HAP-1 (cell line): ENCODE results near the gene ELP2.
"Not testable (repeated sequence)": the region's sequence is repeated elsewhere in the genome, so short reads cannot be mapped to it uniquely, and the experiment has no call there.

ENCODE experiments used
- DNase-seq, 2 experiments: peaks; one replicate each; pipeline ENCODE4 v3.0.0-alpha.2; 2016 to 2020; ENCODE audit warnings: low spot score in 2 of 2
- H3K27me3 ChIP-seq: fragments of 250-450 bp; sonication (Bioruptor Pico); 2 replicates; pipeline ENCODE4 v1.5.1; 2020; ENCODE audit warnings: low read depth, mild to moderate bottlenecking, moderate library complexity
- H3K36me3 ChIP-seq: fragments of 250-450 bp; sonication (Bioruptor Pico); replicated peaks from 2 replicates; pipeline ENCODE4 v1.5.1; 2020; ENCODE audit warnings: mild to moderate bottlenecking
- H3K4me1 ChIP-seq: fragments of 250-450 bp; sonication (Bioruptor Pico); 2 replicates; pipeline ENCODE4 v1.5.1; 2020; ENCODE audit warnings: mild to moderate bottlenecking
- H3K4me3 ChIP-seq: fragments of 250-450 bp; sonication (Bioruptor Pico); 2 replicates; pipeline ENCODE4 v1.5.1; 2020; ENCODE audit warnings: mild to moderate bottlenecking, moderate library complexity
- H3K9me3 ChIP-seq: fragments of 250-450 bp; sonication (Bioruptor Pico); 2 replicates; pipeline ENCODE4 v1.5.1; 2020; ENCODE audit warnings: mild to moderate bottlenecking, moderate library complexity
- in situ Hi-C: fragments of 300-500 bp; cut with MboI; formaldehyde crosslinking; loops from 3 replicates; pipeline ENCODE4 v1.14.3; 2020; ENCODE audit warnings: low sequenced_read_pairs, inconsistent platforms, mixed read lengths

The ELP2 gene

GRCh38 chr18:36104749-36105148 is 24.9 kb upstream of the ELP2 start:
- DNase-seq: no peak
- H3K27me3 ChIP-seq: no peaks in the 10 kb centered on the region
- peaks cover 7% of the 10 kb centered on the region; the same call in 1 of the 2 replicates for H3K36me3 ChIP-seq
- peaks cover 6% of the 10 kb centered on the region for H3K9me3 ChIP-seq
- in situ Hi-C loops: no loop called here
- no peaks in the 10 kb centered on the region for H3K4me1 ChIP-seq
- H3K4me3 ChIP-seq: no peak overlapping the region

GRCh38 chr18:36107477-36107876 is 22.2 kb upstream of the ELP2 start:
- no peak for DNase-seq
- in situ Hi-C loops: no loop called here
- no peaks in the 10 kb centered on the region for H3K27me3 ChIP-seq
- no peak overlapping the region for H3K4me3 ChIP-seq
- no peaks in the 10 kb centered on the region for H3K4me1 ChIP-seq
- H3K9me3 ChIP-seq: no peaks in the 10 kb centered on the region
- H3K36me3 ChIP-seq: peaks cover 19% of the 10 kb centered on the region

DNA sequence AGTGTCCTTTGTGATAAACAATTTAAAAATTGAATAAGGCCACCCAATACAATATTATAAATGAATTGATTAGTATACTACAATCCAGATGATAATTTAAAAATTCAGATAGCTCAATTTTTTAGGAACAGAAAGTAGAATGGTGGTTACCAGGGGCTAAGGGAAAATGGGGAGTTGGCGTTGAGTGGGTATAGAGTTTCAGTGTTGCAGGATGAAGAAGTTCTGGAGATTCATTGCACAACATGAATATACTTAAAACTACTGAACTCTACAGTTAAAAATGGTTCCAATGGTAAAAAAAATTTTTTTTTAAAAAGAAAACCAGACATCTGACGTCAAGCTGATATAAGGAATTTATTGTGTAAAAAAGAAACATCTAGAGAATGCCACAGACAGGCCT is 21.5 kb upstream of the ELP2 start:
- Histone ChIP-seq H3K4me1 (no peaks in the 10 kb centered on the region), H3K4me3 (no peak overlapping the region), H3K36me3 (peaks cover 22% of the 10 kb centered on the region), H3K27me3 (no peaks in the 10 kb centered on the region), H3K9me3 (no peaks in the 10 kb centered on the region)
- DNase-seq: no peak
- in situ Hi-C loops: no loop called here

- Histone ChIP-seq H3K27me3 (no peaks in the 10 kb centered on the region), H3K4me3 (no peak overlapping the region), H3K9me3 (no peaks in the 10 kb centered on the region), H3K36me3 (peaks cover 26% of the 10 kb centered on the region), H3K4me1 (no peaks in the 10 kb centered on the region)
- no peak for DNase-seq
- in situ Hi-C loops: no loop called here
Measured at GRCh38 chr18:36108601-36109000, 21.1 kb upstream of the ELP2 start.

DNA sequence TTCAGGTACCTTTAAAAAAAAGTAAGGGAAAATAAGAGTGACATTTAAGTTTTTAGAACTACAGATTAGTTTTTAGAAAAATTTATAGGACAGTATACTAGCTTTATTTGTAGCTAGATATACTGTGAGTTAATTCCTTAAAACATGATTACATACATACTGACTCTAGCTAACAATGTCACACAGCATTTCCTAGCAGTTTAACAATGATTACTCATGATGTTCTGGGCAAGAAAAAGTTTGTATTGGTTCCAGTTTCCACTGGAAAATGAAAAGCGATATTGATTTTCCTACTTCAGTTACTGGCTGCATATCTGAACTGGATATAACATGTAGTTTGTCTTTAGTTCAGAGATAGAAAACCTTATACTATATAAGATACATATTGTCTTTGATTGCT is 20.0 kb upstream of the ELP2 start:
- Histone ChIP-seq H3K9me3 (no peaks in the 10 kb centered on the region), H3K4me1 (no peaks in the 10 kb centered on the region), H3K4me3 (no peak overlapping the region), H3K36me3 (peaks cover 34% of the 10 kb centered on the region), H3K27me3 (no peaks in the 10 kb centered on the region)
- DNase-seq: no peak
- in situ Hi-C loops: no loop called here

DNA sequence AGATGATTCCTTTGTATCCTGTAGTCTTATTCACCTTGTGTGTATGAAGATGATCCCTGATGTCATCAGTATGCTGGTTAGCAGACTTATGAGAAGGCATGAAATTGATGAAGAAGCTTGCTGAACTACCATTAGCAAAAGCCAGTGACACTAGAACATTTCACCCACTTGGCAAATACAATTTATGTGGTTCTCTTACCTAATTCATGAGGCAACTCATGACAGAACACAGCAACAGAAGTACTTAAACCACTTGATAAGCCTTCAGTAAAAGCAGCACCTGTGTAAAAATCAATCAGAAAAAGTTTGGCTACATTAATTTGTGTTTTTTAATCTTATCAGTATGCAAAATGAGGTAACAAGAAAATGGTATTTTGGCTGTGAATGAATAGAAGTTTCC is 17.4 kb upstream of the ELP2 start:
- DNase-seq: no peak
- Histone ChIP-seq H3K4me1 (no peaks in the 10 kb centered on the region), H3K9me3 (no peaks in the 10 kb centered on the region), H3K27me3 (no peaks in the 10 kb centered on the region), H3K4me3 (no peak overlapping the region), H3K36me3 (peaks cover 43% of the 10 kb centered on the region)
- in situ Hi-C loops: no loop called here

DNA sequence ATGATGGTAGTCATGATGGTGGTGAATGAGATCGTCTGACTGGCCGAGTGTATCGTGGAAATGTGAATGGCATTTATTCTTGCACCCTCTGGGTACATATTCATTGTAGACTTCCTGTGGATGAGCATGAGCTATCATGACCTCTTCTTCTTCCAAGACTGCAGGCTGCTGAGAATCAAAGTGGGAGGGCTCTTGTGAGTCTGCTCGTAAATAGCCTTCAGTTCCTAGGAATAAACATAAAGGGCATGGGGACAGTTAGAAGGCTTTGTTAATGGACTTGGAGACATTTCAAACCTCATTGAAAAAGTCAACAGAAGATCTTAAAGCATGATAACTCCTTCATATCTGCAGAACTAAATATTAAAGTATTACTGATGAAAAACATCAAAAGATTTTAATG is 15.4 kb upstream of the ELP2 start:
- H3K36me3 ChIP-seq: peaks cover 51% of the 10 kb centered on the region
- no peaks in the 10 kb centered on the region for H3K27me3 ChIP-seq
- H3K9me3 ChIP-seq: no peaks in the 10 kb centered on the region
- in situ Hi-C loops: no loop called here
- DNase-seq: no peak
- H3K4me1 ChIP-seq: no peaks in the 10 kb centered on the region
- no peak overlapping the region for H3K4me3 ChIP-seq

GRCh38 chr18:36114738-36115137 is 15.0 kb upstream of the ELP2 start:
- Histone ChIP-seq H3K9me3 (no peaks in the 10 kb centered on the region), H3K36me3 (peaks cover 46% of the 10 kb centered on the region), H3K4me1 (no peaks in the 10 kb centered on the region), H3K4me3 (no peak overlapping the region), H3K27me3 (no peaks in the 10 kb centered on the region)
- in situ Hi-C loops: no loop called here
- no peak for DNase-seq

DNA sequence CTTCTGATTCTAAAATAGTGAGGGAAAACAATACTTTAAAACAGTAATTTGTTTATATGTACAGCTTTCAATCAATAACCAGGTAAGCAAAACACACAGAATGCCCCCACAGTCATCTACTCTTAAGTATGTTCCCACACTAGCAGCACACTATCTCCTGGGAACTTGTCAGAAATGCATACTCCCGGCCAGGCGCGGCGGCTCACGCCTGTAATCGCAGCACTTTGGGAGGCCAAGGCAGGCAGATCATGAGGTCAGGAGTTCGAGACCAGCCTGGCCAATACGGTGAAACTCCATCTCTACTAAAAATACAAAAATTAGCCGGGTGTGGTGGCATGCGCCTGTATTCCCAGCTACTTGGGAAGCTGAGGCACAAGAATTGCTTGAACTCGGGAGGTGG is 12.9 kb upstream of the ELP2 start:
- H3K27me3 ChIP-seq, H3K4me1 ChIP-seq, H3K9me3 ChIP-seq, H3K4me3 ChIP-seq, in situ Hi-C loops, DNase-seq: not testable (repeated sequence)
- H3K36me3 ChIP-seq: peaks cover 50% of the 10 kb centered on the region

GRCh38 chr18:36120297-36120696 is 9.4 kb upstream of the ELP2 start:
- DNase-seq: no peak
- no peak overlapping the region for H3K4me3 ChIP-seq
- no peaks in the 10 kb centered on the region for H3K9me3 ChIP-seq
- in situ Hi-C loops: no loop called here
- peaks cover 51% of the 10 kb centered on the region for H3K36me3 ChIP-seq
- H3K27me3 ChIP-seq: no peaks in the 10 kb centered on the region
- H3K4me1 ChIP-seq: no peaks in the 10 kb centered on the region

DNA sequence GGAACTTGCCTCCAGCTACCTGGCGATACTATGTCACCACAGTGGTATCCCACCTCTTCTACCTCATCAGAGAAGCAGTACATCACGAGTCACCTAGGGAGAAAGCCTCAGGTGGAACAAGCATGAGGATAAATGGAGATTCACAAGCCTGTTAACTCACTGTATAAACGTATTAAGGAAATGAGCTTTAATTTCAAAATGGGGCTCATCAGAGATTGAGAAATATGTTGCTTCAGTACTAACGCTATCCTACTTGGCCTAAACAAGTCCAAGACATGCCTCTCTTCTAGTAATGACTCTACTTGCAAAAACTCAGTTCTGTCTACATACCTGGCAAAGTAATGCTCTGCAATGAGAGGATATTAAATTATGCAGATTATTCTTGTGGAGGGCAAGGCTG is 4.9 kb upstream of the ELP2 start:
- no peak for DNase-seq
- H3K4me3 ChIP-seq: no peak overlapping the region
- H3K9me3 ChIP-seq: no peaks in the 10 kb centered on the region
- peaks cover 37% of the 10 kb centered on the region for H3K36me3 ChIP-seq
- H3K27me3 ChIP-seq: no peaks in the 10 kb centered on the region
- in situ Hi-C loops: no loop called here
- H3K4me1 ChIP-seq: peaks cover 7% of the 10 kb centered on the region

DNA sequence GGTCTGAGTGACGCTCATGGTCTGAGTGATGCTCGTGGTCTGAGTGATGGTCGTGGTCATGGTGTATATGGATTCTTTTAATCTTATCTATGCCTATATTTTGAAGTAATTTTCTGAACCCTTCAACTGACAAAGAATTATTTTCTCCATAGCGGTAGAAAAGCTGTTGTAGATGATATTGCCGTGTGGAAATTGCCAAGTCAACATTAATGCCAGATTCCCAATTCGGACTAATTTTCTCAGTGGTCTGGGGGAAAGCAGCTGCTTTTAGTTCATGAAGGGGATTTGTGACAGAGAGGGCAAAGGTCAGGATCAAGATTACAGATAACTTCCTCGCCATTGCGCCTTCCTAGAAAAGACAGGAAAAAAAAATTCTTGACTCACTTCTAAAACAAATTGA is 3.0 kb upstream of the ELP2 start:
- DNase-seq: no peak
- Histone ChIP-seq H3K27me3 (no peaks in the 10 kb centered on the region), H3K9me3 (no peaks in the 10 kb centered on the region), H3K4me3 (no peak overlapping the region), H3K36me3 (peaks cover 33% of the 10 kb centered on the region), H3K4me1 (peaks cover 10% of the 10 kb centered on the region)
- in situ Hi-C loops: no loop called here

DNA sequence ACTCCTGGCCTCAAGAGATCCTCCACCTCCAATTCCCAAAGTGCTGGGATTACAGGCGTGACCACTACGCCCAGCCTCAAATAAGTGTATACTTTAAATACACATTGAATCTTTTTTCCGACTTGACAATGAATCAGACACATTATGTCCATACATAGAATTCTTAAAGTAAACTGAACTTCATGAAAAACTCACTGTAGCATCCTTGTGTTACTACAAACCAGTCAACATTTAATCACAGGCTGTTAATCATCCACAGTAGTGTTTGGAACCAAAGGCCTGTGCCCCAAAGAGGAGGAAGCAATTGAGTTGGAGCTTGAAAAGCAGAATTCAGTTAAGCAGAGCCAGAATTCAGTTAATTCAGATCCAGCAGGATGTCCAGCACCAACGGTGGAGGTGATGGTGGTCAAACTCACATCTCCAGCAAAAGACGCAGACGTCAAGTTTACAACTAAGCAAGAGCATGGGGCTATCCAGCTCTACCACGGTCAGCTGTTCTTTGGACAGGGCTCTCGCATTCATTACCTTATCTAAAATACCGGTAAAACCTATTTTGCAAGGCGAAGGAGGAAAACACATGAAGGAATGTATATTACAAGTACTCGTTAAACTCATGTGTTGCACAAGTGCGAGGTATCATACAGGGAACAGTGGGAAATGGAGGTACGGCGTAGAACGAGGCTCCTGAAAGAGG is 1.7 kb upstream of the ELP2 start:
- Histone ChIP-seq H3K4me3 (peak overlapping the region; percentile 93), H3K9me3 (no peaks in the 10 kb centered on the region), H3K27me3 (no peaks in the 10 kb centered on the region), H3K4me1 (peaks cover 10% of the 10 kb centered on the region), H3K36me3 (peaks cover 22% of the 10 kb centered on the region)
- in situ Hi-C loops: no loop called here
- DNase-seq: no peak

DNA sequence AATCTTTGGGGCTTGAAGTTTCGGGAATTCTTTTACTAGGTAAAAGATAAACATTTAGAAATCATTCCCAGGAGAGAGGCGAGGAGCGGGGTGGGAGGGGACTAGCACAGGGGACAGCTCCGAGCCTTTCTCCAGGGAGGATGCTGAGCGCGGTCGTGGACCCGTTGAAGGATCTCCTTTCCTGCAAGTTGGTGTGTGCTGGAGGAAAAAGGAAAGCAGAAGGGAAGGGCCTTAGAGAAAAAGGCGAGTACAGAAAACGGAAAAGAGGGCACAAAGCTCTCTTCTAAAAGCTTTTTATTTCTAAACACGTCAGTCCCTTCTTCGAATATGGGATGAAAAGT is 1.2 kb upstream of the ELP2 start:
- Histone ChIP-seq H3K9me3 (no peaks in the 10 kb centered on the region), H3K4me1 (peaks cover 10% of the 10 kb centered on the region), H3K4me3 (peak overlapping the region; percentile 93), H3K36me3 (peaks cover 20% of the 10 kb centered on the region), H3K27me3 (no peaks in the 10 kb centered on the region)
- DNase-seq: peak in 1 of 2 experiments; percentile 59
- in situ Hi-C loops: no loop called here

- H3K36me3 ChIP-seq: peaks cover 16% of the 10 kb centered on the region
- in situ Hi-C loops: no loop called here
Measured at GRCh38 chr18:36128907-36129299, 796 bp upstream of the ELP2 start.

More at GRCh38 chr18:36128907-36129299, 796 bp upstream of the ELP2 start:
- H3K4me3 ChIP-seq: peak overlapping the region; percentile 93
- no peaks in the 10 kb centered on the region for H3K9me3 ChIP-seq
- H3K27me3 ChIP-seq: no peaks in the 10 kb centered on the region
- DNase-seq: no peak
- H3K4me1 ChIP-seq: peaks cover 10% of the 10 kb centered on the region
